Inflammatory macrophage treated with lipopolysaccharide for 4 hours (primary cell): Measurements from ENCODE around the gene KRTAP12-4.
"Not testable (repeated sequence)": the region's sequence is repeated elsewhere in the genome, so short reads cannot be mapped to it uniquely, and the experiment has no call there.

Source experiments
- DNase-seq: peaks from one replicate; pipeline ENCODE4 v3.0.0-alpha.2; 2020

KRTAP12-4 gene

DNA sequence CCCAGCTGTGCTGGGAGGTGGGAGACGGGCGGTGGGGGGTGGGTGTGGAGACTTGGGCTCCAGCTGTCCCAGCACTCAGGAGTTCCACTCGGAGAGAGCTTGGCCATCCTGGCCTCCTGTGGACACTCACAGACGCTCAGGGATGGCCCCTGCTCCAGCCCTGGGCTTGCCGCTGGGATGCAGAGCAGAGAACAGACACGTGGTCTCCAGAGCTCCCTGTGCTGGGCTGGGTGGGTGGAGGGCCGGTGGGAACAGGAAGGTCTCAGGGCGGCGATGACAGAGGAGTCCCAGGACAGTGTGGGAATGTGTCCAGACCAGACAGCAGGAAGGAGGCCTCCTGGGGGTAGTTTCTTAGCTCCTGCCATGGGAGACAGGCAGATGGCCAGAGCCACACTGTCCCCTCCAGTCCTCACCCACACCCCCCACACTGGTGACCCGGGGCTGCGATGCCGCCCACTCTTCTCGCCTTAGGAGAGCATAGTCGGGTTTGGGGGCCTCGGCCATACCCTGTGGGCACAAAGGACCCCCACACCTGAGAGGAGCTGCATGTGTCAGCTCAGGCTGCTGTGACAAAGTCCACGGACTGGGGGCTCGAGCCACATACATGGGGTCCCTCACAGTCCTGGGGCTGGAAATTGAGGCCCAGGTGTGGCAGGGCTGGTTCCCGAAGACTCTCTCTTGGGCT is 25.6 kb downstream of the KRTAP12-4 start:
- no peak for DNase-seq

DNA sequence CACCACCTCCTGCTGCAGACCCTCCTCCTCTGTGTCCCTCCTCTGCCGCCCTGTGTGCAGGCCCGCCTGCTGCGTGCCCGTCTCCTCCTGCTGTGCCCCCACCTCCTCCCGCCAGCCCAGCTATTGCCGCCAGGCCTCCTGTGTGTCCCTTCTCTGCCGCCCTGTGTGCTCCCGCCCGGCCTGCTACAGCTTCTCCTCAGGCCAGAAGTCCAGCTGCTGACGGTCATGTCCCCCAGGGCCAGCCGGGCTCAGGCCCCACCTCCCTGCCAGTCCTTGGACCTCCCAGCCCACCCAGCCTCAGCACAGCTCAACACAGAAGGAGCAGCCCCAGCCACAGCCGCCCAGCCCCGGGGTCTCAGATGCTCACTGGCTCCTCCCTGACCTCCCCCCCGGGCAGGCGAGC is 26.6 kb downstream of the KRTAP12-4 start:
- not testable (repeated sequence) for DNase-seq

DNA sequence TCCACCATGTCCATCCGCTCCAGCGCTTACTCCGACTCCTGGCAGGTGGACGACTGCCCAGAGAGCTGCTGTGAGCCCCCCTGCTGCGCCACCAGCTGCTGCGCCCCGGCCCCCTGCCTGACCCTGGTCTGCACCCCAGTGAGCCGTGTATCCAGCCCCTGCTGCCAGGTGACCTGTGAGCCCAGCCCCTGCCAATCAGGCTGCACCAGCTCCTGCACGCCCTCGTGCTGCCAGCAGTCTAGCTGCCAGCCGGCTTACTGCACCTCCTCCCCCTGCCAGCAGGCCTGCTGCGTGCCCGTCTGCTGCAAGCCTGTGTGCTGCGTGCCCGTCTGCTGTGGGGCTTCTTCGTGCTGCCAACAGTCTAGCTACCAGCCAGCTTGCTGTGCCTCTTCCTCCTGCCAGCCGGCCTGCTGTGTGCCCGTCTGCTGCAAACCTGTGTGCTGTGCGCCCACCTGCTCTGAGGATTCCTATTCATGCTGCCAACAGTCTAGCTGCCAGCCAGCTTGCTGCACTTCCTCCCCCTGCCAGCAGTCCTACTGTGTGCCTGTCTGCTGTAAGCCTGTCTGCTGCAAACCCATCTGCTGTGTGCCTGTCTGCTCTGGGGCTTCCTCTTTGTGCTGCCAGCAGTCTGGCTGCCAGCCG is 27.2 kb downstream of the KRTAP12-4 start:
- DNase-seq = not testable (repeated sequence)

DNA sequence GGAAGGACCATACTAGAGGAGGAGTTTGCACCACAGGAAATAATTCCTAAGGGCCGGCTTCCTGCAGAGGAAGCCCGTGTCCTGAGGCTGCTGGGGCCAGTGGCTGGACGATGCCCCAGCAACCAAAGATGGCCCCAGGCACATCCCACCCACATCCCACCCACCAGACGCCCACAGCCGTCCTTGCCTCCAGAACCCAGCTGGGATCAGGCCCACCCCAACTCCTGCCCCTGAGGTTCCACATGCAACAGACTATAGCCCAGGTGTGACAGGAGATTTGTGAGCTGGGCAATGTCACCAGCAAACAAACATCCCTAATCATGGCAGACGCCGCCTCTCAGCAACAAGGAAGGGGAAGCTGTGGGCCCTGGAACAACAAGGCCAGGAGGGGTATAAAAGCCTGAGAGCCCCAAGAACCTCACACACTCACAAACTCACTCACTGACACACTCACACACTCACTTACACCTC is 27.8 kb downstream of the KRTAP12-4 start, which contains the start of gene KRTAP10-9:
TSS of gene KRTAP10-9 (plus strand) at position 421 of the 471 bp plus-strand sequence. CDS start 79 bp downstream, outside the sequence.
- no peak for DNase-seq

DNA sequence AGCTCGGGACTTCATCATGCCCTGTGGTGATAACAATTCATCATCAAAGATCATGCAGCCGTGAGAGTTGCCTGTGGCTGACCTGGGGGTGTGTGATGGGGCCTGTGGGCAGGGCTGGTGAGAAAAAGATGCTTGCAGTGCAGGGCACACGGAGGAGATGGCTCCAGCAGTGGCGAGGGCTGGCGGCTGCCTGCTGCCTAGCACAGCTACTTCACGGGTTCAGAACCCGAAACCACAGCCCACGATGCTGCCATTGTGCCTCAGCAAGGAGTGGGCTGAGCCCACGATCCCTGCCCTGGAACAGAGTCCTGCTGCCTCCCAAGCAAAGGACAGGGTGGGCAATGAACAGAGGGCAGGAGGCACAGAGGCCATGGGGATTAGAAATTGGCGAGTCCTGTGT is 28.2 kb downstream of the KRTAP12-4 start:
- DNase-seq = no peak

DNA sequence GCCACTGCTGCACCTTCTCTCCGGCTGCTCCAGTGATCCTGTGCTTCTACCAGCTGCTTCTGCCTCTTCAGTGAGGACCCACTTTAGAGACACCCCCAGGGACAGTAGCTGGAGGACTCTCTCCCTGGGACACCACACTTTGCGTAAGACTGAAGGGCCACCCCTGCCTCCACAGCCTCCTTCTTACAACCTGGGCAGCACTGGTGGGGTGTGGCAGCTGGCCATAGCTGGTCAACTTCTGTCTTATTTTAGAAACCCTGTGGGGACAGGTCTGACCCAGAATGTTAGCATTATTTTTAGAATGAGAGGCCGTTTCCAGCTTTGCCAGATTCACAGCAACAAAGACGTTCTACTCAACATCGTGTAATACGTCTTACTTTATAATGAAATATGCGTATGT is 28.7 kb downstream of the KRTAP12-4 start:
- DNase-seq = no peak

DNA sequence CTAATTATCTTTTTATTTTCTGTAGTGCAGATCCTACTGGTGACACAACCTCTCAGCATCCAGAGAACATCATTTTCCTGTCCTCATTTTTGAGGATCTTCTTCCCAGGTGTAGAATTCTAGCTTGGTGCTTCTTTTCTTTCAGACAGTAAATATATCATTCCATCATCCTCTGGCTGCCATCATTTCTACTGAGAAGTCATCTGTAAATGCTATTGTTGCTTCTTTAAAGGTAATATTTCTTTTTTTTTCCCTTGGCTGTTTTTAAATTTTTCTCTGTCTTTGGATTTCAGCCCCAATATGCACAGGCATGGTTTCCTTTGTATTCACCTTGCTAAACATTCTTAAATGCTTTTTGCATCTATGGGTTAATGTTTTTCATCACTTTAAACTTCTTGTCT is 30.9 kb downstream of the KRTAP12-4 start:
- DNase-seq = no peak

DNA sequence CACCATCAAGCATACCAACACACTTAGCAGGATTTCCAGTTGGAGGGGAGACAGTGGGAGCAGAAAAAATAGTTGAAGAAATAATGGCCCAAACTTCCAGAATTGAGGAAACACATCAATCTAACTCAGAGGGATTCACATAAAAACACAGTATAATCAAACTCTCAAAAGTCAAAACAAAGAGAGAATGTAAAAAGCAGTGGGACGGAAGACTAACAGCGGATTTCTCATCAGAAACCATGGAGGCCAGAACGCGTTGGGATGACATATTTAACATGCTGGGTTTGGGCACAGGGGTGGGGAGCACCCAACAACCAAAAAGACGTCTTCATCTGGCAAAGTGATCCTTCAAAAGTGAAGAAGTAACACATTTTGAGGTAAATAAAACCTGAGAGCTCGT is 34.6 kb downstream of the KRTAP12-4 start:
- DNase-seq = no peak

DNA sequence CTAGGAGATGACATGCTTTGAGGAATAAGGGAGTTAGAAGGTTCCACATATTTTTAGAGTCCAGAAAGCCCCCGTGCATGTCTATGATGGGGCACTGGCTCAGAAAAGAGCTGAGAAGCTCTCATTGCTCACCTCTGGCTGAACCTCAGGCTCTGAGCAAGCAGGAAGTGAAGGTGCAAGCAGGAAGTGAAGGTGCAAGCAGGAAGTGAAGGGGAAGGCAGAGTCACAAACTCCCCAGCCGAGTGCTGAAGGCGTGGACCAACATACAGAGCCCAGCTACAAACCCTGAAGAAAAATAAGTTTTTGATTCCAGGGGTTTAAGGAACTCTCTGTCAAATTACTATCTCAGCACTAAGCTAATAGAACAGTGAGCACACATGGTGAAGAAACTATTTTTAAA is 35.5 kb downstream of the KRTAP12-4 start:
- no peak for DNase-seq

DNA sequence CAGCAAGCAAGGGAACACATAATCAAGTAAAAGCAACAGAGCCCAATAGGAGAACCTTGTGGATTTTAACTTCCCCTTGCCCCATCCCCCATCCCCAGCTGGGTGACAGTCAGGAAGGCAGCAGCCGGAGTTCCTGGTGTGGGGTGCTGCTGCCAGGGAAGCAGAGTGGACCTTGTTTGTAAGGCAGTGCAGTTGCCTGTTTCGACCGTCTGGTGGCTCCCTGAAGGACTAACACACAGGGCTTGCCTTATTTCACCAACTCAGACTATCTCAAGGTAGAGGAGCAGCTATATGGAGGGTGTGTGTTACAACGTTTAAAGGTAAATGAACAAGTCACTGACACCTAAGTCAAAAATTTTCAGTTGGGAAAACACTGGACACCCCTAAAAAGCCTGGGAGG is 36.0 kb downstream of the KRTAP12-4 start:
- DNase-seq = peak; percentile 2

DNA sequence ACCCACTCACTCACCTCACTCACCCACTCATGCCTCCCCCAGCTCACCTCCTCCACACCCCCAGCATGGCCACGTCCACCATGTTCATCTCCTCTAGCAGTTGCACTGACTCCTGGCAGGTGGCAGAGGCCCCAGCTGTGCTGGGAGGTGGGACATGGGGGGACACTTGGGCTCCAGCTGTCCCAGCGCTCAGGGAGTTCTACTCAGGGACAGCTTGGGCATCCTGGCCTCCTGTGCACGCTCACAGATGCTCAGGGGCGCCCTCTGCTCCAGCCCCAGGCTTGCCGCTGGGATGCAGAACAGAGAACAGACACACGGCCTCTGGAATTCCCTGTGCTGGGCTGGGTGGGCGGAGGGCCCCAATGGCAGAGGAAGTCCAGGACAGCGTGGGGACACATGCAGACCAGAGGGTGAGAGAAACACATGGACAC is 37.4 kb downstream of the KRTAP12-4 start:
- no peak for DNase-seq

DNA sequence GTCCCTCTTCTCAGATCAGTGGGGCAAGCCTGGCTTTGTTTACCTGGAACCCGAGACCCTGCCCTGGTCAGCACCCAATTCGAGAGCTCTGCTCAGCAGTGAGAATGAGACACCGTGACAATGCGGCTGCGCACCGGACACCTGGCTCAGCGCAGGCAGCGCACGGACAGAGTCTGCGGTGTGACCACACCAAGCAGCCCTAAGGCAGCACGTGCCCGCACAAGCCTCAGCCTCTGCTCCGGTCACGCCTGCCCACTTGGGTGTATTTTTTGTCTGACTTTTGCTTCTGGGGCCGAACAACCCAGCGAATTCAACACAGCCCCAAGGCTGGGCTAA is 37.9 kb downstream of the KRTAP12-4 start:
- DNase-seq = no peak

DNA sequence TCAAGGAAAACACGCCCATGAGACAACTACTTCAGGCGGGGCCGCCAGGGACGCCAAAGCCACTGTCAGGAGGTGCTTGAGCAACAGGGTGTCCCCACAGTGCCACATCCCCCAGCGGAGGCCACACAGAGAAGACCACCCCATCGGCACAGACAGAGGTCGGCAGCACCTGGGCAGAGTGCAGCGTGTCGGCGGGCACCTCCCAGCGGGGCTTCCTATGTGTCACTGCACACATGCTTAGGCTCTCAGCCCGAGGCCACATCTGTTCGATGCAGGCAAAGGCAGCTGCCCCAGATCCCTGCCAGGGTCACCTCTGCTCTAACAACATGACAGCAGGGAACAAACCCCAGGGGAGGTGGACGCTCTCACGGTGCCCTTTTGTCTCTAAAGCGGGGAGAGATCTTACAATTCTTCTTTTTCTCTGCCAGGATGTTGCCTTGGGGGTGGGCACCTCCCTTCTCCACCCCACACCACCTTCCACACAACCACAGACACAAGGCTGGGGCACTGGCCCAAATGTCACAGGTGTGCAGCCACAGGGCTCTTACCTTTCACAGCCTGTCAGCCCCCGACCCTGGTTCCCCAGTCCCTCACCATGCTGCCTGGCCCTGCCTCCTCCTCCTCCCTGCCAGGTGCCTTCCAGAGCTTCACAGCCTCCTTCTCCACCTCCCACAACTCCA is 38.4 kb downstream of the KRTAP12-4 start:
- no peak for DNase-seq

DNA sequence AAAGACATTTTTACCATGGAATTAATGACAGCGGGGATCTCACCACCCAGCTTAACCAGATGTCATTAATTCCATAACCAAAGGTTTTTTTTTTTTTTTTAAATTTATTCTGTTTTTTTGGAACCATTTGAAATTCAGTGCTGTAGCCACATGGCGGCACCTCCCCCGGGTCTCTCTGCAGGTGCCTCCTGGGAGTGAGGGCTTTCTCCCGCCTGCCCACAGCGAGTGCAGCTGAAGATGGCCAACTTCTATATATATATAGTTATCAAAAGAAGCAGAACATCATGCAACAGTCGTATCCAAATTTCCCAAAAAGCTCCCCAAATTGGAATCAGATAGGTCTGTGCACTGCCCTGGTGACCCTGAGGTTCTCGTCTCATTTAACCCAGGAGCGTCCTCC is 39.0 kb downstream of the KRTAP12-4 start:
- no peak for DNase-seq

DNA sequence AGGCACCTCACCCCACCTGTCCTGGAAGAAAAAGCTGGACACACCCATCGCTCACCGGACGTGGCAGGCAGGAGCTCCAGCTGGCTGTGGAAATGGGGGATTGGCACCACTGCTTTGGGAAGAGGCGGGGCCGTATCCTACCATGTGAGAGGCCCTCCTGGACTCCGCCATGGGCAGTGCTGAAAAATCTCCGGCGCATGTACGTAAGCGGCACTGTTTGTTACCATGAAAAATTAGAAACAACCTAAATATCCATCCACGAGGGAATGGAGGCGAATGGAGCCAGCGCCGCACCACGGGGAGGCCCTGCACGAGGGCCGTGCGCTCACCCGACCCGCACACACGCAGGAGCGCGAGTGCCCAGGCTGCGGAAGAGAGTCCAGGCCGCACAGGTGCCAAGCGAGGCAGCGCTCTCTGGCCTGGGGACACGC is 39.5 kb downstream of the KRTAP12-4 start:
- no peak for DNase-seq

DNA sequence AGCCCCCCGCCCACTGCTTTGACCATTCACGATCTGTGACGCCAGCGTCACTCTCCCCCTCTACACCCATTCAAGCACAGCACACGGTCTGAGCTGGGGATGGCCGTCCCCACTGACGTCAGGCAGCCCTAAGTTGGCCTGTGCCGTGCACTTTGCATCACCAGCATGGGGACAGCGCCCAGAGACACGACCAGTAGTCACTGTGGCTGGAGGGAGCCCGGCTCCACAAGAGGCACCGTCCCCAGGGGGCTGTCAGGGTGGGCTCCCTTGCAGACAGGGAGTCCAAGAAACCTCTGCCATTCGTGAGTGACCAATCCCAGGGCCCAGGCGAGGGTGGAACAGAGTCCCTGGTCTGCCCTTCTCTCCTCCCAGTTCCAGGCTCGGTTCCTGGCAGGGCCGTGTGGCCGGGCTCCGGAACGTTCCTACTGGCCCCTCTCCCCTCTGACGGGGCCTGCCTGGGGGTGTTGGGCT is 40.3 kb downstream of the KRTAP12-4 start:
- no peak for DNase-seq

DNA sequence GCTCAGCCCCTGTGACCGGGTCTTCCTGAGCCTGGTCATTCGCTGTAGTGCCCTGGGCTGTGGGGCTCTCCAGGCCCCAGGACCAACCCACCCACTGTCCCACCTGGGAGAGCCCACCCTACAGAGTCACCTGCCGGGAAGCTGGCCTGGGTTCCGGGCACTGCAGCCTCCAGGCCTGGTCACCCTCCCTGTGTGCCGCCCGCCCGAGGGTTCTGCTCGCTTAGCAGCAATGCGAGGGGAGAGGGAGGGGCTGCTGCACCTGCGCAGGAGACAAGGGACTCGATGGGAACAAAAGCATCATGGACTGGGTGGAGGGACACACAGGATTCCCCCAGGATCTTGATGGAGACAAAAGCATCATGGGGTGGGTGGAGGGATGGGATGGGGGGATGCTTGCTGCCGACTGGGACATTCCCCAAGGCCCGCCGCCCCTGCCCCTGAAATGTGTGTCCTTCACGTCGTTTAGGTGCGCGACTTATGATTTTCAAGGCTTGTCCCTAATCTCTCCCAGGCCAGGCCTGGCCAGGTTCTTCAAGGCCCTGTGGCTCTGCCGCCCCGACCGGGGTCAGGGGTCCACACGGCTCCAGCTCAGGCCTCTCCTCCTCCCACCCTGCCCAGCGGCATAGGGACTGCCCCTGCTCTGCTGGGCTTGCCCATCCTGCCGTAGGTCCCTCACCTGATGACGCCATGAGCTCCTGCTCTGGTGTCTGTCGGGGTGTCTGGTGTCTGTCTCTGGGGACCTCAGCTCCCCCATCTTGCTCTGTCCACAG is 40.9 kb downstream of the KRTAP12-4 start:
- no peak for DNase-seq

DNA sequence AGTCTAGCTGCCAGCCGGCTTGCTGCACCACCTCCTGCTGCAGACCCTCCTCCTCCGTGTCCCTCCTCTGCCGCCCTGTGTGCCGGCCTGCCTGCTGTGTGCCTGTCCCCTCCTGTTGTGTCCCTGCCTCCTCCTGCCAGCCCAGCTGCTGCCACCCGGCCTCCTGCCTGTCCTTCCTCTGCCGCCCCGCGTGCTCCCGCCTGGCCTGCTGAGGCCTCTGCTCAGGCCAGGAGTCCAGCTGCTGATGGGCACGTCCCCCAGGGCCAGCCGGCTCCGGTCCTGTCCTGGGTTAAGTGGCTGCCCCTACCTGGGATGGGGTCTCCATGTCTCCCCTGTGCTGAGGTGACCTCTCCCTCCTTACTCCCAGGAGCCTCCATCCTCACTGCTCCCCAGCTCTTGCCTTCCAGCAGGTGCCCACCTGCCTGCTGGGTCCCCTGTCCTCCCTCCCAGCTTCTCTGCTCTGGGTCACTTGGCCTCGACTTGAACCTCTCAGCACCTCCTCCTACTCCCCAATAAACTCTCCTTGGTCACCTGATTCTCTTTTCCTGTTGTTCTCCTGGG is 41.7 kb downstream of the KRTAP12-4 start:
- DNase-seq = no peak

DNA sequence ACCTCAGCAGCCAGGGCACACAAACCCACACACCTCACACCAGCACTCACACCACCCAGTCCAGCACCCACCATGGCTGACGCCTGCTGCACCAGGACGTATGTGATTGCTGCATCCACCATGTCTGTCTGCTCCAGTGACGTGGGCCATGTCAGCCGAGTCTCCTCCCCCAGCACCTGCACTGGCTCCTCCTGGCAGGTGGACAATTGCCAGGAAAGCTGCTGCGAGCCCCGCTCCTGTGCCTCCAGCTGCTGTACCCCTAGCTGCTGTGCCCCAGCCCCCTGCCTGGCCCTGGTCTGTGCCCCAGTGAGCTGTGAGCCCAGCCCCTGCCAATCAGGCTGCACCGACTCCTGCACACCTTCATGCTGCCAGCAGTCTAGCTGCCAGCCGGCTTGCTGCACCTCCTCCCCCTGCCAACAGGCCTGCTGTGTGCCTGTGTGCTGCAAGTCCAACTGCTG is 42.4 kb downstream of the KRTAP12-4 start, which contains the start of gene KRTAP10-8:
TSS of gene KRTAP10-8 (plus strand) at position 51 of the 458 bp plus-strand sequence. CDS start at position 73, 22 bp downstream.
- no peak for DNase-seq

DNA sequence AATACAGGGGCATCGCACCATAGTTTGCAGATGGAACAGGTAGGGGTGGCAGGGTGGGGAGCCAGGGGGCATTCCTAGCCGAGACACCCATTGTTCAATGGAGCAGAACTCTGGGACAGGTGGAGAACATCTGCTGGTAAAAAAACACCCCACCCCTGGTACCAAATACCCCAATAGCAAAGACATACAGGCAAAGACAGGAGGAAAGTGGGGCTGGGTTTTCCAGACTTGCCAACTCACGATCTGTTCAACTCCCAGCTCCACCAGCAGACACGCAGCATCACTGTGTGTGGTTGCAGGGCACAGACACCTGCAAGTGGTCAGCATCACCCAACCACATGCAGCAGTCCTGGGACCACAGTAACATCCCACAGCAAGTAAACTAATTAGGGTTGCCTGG is 42.9 kb downstream of the KRTAP12-4 start:
- DNase-seq = no peak

DNA sequence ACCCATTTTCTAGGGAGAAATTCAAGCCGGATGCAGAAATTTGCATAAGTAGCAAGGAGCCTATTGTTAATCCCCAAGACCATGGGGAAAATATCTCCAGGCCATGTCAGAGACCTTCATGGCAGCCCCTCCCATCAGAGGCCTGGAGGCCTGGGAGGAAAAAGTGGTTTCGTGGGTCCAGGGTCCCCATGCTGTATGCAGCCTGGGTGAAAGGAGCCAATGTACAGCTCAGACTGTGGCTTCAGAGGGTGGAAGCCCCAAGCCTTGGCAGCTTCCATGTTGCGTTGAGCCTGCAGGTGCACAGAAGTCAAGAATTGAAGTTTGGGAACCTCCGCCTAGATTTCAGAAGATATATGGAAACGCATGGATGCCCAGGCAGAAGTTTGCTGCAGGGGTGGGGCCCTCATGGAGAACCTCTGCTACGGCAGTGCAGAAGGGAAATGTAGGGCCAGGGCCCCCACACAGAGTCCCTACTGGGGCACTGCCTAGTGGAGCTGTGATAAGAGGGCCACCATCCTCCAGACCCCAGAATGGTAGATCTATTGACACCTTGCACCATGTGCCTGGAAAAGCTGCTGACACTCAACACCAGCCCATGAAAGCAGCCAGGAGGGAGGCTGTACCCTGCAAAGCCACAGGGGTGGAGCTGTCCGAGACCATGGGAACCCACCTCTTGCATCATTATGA is 44.2 kb downstream of the KRTAP12-4 start:
- not testable (repeated sequence) for DNase-seq

DNA sequence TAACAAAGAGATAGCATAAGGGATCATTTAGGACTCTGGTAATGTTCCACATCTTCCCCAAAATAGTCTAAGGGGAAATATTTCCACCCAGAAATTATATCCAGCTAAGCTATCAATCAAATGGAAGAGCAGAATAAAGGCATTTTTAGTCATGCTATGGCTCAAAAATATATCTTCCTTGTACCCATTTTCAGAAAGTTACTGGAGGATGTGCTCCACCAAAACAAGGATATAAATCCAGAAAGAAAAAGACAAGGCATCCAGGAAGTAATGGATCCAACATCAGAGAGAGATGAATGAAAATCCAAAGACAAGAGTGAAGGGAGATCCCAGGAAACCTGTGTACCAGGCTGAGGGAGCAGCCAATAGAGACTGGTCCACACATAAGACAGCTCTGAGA is 45.3 kb downstream of the KRTAP12-4 start:
- no peak for DNase-seq
